HG02642 (cell line): ENCODE measurements around the gene RYR2.

ENCODE experiments used
- ATAC-seq: cut with Tn5 transposase; IDR thresholded peaks from one replicate; pipeline ENCODE4 v1.9.1; 2021; ENCODE audit warnings: mild to moderate bottlenecking; ENCODE audit not compliant: unreplicated experiment, poor library complexity

Gene RYR2

DNA sequence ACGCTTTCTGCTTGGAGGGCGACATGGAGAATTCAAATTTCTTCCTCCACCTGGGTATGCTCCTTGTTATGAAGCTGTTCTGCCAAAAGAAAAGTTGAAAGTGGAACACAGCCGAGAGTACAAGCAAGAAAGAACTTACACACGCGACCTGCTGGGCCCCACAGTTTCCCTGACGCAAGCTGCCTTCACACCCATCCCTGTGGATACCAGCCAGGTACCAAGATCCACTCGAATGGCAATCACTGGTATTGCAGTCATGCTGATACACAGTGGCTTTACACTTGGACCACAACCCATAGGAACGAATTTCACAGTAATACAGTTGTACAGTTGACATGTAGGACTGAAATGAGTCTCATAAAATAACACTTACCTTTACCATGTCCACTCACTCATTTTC lies 461.3 kb downstream of the RYR2 start:
- no peak for ATAC-seq

DNA sequence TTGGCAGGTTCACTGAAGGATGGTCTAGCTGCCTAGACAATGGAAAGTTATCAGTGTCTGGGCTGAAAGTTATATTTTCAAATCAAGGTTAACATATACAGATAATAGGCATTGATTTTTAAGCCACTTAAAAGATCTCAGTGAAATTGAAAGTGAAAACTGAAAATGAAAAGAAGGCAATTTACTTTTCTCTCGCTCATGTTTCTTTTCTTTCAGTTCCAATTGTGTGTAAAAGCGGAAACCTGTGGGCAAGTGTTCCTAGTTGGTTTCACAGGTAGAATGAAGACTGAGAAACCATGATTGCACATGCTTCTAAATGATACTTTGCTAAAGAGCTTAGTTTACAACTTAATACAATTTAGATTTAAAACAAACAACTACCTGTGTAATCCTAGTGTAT lies 465.0 kb downstream of the RYR2 start:
- ATAC-seq: no peak

DNA sequence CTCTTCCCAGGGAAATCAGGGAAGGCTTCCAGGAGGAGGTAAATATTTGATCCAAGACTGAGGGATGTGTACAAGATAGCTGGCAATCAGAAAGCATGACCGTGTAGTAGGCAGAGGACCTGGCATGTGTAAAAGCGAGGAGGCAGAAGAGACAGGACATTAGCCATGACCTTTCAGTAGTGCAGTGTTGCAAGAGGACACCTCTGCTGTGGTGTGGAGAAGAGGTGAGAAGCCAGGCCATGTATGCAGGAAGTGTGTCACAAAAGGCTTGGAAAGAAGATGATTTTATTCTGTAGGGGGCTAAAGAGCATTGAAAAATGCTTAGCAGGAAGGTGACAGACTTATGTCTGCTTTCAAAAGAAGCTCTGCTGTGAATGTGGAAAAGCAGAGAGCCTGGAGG lies 467.8 kb downstream of the RYR2 start:
- no peak for ATAC-seq

DNA sequence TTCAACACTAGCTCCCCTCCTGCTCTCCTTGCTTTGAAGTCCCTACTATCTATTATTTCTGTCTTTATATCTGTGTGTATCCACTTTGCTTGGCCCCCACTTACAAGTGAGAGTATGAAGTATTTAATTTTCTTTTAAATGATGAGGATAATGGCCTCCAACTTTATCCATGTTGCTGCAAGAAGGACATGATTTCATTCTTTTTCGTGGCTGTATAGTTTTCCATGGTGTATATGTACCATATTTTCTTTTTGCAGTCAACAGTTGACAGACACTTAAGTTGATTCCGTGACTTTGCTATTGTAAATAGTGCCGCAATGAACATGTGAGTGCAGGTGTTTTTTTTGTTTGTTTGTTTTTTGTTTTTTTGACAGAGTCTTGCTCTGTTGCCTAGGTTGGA lies 483.1 kb downstream of the RYR2 start:
- ATAC-seq: no peak

DNA sequence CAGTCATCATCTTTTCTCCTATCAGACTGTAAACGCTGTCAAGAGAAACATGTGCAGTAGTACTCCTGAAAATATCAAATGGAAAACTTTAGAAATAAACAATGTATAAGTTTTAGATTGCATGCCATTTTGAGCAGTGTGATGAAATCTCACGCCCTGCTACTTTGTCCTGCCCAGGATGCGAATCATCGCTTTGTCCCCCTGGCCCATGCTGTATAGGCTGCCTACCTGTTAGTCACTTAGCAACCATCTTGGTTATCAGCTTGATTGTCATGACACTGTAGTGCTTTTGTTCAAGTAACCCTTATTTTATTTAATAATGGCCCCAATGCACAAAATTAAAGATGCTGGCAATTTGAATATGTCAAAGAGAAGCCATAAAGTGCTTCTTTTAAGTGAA lies 485.8 kb downstream of the RYR2 start:
- no peak for ATAC-seq

DNA sequence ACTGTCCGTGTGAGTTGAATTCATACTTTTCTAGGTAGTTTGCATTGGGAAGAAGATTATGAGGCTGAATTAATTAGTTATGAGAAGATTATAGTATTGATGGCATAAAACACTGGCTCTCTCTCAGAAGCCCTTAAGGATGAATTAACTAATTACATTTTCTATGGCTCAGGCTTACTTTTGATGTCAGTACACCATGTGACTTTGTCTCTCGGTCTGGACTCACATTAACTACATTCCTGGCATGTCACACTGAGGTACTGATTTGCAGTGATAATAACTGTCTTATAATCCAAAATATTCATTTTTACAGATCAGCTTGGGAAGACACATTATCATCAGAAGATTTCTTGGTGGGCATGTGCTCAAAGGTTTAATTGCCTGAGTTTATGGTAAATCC lies 486.6 kb downstream of the RYR2 start:
- ATAC-seq: no peak

DNA sequence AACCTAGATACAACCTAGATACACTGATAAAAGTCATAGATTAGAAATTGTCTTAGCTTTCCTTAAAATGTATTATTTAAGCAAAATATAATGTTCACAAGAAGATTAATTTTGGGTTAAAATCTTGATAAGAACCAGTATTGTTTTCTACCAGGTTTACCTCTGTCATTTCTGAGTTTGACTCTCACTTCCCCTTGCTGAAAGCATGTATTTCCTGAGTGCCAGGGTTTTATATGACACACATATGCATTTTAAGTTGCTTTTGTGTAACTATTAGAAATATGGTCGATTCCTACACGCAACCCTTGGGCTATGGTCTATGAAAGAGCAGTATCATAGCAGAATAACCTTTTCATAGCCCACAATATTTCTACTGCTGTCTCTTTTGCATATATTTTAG lies 497.1 kb downstream of the RYR2 start:
- ATAC-seq: no peak

DNA sequence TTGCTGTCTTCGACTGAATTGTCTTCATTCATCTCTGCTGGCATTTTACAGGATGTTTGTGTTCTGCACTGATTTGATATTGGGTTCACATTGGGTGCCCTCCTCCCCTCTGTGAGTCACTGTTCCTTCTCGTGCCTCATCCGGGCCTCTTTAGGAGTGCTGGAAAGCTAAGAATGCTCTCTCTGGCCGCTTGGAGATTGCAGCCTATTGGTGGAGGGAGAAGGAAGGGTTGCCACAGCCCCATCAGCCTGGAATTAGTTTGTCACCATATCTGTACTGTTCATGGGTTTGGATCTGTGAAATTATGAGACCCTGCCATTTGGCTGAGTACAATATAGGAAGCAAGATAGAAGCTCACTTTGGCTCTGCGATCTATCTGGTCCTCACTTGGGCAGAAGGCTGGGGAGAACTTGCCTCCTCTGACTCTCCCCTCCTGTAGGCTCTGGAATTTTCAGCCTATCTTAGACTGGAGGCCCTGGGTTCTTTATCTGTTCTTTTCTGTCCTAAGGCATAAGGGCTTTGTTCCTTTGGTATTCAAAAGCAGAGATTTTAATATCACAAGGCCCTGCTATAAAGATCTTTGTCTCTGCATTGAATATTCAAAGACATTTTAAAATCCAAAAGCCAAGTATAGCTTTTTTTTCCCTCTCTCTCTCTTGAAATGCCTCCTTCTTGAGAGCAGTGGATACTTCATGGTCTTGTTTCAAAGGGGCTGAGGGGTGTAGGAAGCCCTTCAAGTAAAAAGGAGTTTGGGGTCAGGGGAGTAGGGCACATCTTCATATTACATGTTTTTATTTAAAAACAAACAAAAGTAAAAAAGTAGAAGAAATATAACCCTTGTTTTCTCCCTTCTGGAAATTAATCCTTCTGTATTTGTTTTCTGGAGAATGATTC lies 500.8 kb downstream of the RYR2 start:
- no peak for ATAC-seq

DNA sequence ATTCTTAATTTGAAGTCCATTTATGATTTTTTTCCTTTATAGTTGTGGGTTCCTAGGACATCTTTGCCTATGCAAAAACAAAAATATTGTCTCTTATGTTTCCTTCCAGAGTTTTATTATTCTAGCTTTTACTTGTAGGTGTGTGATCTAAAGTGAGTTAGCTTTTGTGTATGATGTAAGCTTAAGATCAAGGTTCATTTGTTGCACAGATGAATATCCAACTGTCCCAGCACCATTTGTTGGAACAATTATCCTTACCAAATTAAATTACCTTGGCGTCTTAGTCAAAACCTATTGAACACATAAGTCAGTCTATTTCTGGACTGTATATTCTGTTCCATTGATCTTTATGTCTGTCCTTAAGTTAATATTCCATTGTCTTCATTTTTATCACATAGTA lies 511.1 kb downstream of the RYR2 start:
- ATAC-seq: no peak

DNA sequence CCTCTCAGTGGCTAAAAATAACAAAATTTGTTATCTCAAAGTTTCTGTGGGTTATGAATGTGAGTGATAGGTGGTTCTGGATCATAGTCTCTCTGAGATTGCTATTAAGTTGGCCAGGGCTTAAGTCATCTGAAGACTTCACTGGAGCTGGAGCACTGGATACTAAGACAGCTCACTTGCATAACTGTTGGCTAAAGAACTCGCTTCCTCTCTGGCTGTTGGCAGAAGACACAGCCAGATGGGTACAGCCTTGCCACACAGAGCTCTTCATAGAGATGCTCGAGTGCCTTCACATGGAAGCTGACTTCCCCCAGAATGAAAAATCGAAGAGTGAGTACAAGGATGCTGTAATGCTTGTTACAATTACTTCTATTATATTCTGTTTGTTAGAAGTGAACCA lies 514.9 kb downstream of the RYR2 start:
- ATAC-seq: no peak

DNA sequence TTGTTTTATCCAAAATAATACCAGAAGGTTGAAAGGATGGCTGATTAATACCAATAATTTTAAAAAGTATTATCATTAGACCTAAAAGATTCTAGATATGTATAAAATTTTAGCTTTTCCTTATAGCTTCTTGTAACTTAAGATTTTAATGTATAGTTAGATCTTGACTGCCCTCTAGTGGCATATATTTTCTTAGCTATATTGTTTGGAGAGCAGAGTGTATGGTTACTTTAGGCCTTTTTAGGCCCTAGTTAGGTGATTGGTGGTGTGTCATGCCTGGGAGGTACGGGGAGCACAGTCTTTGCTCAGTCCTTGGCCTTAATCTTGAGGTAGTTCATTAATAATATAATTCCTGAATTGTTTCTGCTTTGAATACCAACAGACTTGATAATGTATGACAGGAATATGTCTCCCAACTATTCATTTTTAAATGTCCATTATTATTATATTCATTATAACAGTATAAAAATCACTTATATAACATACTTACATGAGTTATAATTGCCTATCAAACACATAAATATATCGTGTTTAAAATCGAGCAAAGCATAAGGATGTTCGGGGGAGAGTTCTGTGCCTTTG lies 520.3 kb downstream of the RYR2 start:
- peak; percentile 78 for ATAC-seq

DNA sequence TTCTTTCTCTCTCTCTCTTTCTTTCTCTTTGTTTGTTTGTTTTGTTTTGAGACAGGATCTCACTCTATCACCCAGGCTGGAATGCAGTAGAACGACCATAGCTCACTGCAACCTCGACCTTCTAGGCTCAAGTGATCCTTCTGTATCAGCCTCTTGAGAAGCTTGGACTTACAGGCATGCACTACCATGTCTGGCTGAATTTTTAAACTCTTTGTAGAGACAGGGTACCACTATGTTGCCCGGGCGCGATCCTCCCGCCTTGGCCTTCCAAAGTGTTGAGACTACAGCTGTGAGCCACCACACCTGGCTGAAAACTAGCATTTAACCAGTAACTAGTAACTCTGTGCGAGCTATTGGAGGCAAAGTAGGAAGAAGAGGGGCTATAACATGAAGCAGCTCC lies 523.3 kb downstream of the RYR2 start:
- no peak for ATAC-seq

DNA sequence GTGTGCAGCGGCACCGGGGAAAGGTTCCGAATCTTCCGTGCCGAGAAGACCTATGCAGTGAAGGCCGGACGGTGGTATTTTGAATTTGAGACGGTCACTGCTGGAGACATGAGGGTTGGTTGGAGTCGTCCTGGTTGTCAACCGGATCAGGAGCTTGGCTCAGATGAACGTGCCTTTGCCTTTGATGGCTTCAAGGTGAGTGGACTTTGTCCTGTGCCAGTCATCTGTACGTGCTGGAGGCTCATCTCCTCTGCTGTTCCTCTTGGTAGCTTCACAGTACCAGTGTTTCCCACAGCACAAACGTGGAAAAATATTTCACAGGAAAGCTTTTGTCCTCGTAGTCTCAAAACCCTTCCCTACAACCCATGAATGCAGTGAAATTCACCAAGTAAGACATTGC lies 524.6 kb downstream of the RYR2 start:
- ATAC-seq: no peak

DNA sequence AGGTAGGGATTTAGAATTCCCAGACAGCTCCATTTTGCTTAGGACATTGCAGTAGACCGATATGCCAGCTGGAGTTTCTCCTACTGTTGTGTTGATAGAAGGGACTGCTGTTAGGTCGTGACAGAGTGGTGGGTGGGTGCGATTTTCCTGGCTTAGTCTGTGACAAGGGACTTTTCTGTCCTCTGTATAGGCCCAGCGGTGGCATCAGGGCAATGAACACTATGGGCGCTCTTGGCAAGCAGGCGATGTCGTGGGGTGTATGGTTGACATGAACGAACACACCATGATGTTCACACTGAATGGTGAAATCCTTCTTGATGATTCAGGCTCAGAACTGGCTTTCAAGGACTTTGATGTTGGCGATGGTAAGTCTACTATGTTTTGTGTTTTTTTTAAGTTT lies 527.0 kb downstream of the RYR2 start:
- no peak for ATAC-seq

DNA sequence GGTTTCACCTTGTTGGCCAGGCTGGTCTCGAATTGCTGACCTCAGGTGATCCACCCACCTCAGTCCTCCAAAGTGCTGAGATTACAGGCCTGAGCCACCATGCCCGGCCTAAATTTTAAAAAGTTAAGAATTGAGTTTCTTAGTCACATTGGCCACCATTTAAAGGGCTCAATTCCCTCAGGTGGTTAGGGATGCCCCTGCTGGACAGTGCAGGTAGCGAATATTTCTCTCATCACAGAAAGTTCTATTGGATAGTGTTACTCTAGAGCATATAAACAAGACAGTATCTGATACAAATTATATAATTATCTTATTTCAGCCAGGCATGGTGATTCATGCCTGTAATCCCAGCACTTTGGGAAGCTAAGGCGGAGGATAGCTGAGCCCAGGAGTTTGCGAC lies 528.5 kb downstream of the RYR2 start:
- no peak for ATAC-seq

DNA sequence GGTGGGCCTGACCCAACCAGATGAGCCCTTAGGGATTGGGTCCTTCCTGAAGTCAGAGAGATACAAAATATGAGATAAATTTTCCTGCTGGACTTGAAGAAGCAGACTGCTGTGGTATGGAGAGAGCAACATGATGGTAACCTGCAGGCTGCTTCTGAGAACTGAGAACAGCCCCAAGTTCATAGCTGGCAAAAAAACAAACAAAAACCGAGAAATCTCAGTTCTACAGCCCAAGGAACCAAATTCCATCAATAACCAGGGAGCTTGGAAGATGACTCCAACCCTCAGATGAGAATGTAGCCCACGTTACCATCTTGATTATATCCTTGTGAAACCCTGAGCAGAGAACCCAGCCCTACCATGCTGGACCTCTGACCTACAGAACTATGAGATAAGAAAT lies 532.6 kb downstream of the RYR2 start:
- ATAC-seq: no peak

DNA sequence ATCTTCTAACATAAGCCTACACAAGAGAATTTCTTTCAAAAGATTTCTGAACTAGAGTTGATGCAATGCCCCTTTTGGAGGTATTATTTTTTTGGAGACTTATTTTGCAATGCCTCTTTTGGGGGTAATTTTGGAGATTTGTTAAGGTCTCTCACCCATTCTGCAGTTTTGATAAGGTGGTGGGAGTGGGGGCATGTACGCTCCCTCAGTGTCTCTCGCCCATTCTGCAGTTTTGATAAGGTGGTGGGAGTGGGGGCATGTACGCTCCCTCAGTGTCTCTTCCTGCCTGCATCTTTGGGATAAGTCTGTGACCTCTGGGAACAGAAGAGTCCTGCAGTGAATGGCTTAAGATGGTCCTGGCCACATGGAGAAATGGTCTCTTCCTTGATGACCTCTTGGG lies 536.6 kb downstream of the RYR2 start:
- ATAC-seq: no peak

DNA sequence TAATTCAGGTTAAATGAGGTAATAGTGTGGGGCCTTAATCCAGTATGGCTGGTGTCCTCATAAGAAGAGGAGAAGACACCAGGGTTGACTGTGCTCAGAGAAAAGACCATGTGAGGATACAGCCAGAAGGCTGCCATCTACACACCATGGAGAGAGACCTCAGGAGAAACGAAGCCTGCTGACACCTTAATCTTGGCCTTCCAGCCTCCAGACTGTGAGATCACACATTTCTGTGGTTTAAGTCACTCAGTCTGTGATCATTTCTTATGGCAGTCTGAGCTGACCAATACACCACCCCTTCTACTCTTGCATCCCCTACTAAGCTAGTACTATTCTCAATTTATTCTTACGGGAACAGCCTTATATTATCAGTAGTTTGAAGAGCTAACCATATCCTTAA lies 538.7 kb downstream of the RYR2 start:
- no peak for ATAC-seq

DNA sequence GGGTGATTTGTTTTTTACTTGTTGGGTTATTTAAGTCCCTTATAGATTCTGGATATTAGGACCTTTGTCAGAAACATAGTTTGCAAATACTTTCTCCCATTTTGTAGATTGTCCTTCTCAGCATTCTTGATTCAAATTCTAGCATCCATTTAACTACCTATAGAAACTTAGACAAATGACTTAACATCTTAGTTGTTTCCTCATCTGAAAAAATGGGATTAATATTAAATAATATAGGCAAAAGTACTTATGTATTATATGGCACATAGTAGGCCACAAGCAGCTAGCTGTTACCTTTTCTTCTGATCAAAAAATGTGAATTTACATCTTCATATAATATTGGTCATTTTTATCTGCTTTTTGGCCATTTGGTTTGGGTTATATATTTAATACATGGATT lies 541.3 kb downstream of the RYR2 start:
- no peak for ATAC-seq

DNA sequence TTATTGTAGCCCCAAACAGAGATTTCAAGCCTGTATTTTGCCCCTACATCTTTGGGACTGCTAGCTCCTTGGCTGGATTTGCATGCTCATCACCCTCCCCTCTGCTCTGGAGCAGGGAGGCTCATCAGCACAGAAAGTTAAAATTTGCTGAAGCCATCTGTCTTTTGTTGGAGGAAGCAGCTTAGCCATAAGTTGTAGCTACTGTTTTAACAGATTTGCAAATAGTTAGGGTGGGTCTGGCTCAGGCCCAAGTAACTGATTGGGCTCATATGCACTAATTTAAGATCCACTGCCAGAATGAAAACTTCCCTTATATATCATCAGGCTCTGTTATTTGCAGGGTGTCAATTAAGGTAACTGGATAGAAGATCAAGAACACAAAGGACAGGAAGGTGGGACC lies 541.8 kb downstream of the RYR2 start:
- no peak for ATAC-seq

DNA sequence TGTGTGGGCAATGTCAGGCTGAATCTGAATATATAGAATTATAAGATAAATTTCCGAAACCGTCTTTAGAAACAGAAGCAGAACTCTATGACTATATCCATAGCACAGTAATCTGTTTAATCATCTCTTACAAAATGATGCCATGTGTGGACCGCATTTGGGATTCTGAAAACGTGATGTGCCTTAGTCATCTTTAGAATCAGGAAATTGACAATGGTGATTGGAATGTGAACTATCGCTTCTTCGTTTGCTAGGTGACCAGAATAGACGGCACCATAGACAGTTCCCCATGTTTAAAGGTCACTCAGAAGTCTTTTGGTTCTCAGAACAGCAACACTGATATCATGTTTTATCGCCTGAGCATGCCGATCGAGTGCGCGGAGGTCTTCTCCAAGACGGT lies 548.4 kb downstream of the RYR2 start:
- ATAC-seq: no peak

DNA sequence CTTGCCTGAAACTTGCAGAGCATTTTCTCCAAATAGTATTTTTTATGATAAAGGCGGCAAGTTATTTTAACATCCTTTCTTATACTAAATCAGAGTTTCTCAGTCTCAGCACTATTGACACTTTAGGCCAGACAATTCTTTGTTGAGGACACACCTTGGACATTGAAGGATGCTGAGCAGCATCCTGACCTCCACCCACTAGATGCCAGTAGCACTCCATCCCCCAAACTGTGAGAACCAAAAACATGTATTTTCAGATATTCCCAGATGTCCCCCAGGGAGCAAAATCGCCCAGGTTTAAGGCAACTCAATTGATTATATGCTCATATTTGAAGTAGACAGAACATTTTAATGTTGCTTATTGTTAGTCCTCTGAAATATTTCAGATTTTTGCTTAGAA lies 549.4 kb downstream of the RYR2 start:
- ATAC-seq: no peak
